Activated CD4-positive, alpha-beta T cell treated with anti-CD3 and anti-CD28 coated beads, Interleukin-2, amount 50 U/mL, for 48 hours (primary cell): Measurements from ENCODE around the gene C2orf80.
"Not testable (repeated sequence)": the region's sequence is repeated elsewhere in the genome, so short reads cannot be mapped to it uniquely, and the experiment has no call there.

Experiments
- DNase-seq, 2 experiments: peaks; one replicate each; pipeline ENCODE4 v3.0.0-alpha.2; 2020

Gene C2orf80

DNA sequence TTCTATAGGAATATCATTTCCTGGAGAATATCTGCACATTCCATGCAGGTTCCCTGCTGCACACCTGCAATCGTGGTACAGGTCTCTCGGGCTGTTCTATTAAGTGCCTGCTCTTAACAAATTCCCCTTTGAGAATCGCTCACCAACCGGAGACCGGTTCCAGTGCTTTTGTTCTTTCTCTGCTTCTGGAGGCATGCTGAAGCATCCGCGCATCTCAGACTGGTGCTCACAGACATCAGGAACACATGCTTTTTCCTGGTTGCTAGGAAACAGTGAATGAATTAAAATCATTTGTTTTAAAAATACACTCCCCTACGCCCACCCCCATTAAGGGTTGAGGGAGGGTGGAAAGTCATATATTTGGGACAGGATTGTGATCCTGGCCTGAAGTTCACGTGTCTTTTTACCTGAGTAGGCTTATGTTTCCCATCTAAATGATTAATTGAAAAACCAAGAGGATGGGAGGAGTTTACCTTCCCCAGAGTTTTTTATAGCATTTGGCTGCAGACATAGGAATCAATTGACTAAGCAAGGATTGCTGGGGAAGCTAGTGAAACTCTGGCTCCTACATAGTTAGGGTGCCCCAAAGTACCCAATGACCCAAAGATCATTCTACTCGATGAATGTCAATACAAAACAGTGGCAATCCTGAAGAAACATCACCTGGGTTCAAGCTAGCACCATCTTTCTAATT, at the start of gene C2orf80:
Gene C2orf80, minus strand, starts transcription at position 221 of the 694 bp plus-strand sequence. CDS start 3,044 bp downstream, outside the sequence.
- DNase-seq, result no peak

DNA sequence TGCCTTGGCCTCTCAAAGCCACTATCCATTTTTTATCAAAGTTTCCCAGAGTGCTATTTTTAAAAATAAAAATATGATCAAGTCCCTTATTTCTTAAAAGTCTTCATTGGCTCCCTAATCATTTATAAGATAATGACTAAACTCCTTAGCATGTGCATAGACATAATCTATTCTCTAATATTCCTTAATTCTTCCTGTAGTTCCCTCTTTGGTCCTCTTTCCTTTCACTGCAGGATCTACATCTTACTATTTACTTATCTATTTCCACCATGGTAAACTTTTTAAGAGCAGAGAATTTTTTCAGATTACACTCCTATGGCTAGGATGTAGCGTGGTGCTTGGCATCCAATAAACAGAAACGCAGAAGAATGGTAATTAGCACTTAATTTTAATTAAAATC, 46.0 kb upstream of the C2orf80 start:
- no peak for DNase-seq

DNA sequence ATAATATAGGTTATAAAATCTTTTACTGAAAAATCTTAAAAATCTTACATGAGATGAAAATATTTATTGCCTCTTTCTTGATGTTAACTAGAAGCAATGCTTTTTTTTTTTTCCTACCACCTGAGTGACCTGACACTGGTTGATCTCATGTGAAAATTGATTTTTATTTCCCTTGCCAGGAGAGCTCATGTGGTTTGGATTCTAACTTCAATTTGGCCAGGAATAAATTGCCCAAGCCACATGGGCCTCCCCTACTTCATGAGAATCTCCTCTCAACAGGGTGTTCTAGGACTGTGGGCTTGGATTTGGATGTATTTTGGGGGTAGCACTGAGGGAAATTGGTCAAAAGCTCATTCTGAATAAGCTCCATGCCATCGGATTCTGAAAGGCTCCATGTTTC, 45.0 kb upstream of the C2orf80 start:
- no peak for DNase-seq

GRCh38 chr2:208228476-208228875, 38.6 kb upstream of the C2orf80 start:
- no peak for DNase-seq

- no peak for DNase-seq
These were observed 37.9 kb upstream of the C2orf80 start for GRCh38 chr2:208227581-208228232.

DNA sequence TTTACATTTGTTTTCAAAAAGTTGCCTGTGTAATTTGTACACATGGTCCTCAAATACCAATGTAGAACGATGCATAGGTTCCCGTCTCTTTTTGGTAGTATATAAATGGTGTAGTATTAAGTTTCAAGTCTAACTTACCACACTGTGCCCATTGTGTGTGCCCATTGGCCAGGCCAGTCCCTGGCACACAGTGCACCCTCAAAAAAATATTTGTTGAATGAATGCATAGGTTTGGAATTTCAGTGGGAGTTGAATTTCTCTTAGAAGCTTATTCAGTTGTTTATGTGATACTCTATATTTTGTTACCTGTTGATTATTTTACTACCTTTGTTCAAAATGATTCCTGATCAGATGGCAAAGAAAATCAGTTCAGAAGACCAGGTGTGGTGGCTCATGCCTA, 35.0 kb upstream of the C2orf80 start:
- DNase-seq, result no peak

DNA sequence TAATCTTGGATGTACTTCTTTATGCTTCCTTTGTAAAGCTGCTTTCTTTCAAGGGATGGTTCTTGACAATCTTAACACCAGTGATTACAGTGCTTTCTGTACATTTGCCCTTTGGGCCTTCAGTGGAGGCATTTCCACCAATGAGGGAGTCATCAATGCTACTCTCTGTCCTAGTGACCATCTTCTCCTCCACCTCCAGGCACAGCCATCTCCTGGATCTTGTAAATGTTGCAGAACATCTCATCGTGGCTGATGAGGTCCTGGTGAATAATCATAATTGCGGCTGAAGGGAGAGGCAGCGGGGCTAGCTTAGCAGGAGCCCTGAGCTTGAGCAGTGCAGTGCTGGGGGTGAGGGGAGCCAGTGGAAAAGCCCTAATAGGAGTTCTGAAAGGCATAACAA, 32.5 kb upstream of the C2orf80 start:
- no peak for DNase-seq

GRCh38 chr2:208221873-208222272, 32.0 kb upstream of the C2orf80 start:
- DNase-seq, result not testable (repeated sequence)

- DNase-seq, result no peak
These were observed 21.0 kb upstream of the C2orf80 start for GRCh38 chr2:208210688-208211451.

- DNase-seq, result no peak
These were observed 18.7 kb upstream of the C2orf80 start for GRCh38 chr2:208208335-208209085.

GRCh38 chr2:208207769-208208168, 17.9 kb upstream of the C2orf80 start:
- DNase-seq, result no peak

DNA sequence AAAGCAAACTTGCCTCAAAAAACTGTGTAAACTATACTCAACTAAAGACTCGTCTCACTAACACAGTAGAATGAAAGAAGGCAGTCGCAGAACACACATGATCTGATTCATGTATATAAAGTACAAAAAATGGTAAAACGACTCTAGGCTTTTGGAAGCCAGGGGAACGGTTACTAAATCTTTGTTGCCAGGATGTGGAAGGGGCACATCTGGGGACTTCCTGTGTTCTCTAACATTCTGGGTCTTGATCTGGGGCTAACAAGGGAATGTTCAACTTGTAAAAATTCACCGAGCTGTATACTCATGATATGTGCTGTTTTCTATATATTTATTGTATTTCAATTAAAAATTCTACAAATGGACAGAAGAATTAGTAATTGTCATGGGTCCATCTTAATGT, 14.3 kb upstream of the C2orf80 start:
- DNase-seq, result no peak

GRCh38 chr2:208195531-208195930, 5.7 kb upstream of the C2orf80 start:
- DNase-seq, result no peak

GRCh38 chr2:208192611-208193236, 2.9 kb upstream of the C2orf80 start:
- no peak for DNase-seq

DNA sequence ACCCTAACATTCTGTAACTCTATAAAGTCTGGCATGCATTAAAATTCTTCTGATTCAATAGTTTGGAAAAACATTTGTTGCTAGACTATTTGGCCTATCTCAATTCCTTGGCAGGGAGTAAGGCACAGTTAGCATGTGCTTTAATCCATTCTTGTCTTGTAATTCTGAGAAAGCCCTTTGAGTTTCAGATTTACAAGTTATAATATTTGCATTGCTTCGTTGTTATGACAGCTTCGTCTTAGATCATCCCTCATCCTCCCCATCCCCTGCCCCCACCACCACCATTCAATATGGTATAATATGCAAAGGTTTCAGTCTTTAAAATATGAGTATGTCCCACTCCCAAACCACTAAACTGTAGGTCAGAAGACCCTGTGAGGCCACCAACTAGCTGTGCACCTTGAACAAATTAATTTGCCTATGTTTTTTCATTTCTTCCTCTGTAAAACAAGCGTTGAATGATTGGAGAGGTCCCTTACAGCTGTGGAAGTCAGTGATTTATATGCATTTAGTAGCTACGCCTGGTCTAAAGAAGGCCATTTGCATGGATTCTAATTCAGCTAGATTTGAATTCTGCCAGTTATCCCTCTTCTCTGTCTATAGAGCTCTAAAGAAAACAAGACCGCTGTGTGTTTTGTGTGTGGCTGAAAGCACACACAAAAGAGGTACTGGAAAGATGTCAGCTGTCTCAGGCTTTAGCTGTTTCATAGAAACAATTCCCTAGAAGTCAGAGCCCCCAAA, 591 bp downstream of the C2orf80 start:
- DNase-seq, result no peak

DNA sequence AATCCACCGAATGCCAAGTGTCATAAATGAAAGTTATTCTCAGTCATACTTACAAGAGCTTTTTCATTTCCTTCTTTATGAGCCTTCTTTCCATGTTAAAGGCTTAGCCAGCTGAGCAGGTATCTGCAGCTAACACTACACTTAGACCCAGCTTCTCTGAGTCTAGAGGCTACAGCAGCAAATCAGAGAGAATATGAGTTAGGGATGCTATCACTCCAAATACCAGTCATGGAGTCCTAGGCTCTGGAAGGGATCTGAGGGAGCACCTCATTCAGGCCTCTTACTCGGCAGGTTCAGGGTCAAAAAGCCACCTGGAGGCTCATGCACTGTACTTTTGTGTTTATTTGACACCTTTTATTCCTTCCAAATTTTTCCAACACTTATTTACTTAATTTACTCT, 2.9 kb downstream of the C2orf80 start:
- no peak for DNase-seq

DNA sequence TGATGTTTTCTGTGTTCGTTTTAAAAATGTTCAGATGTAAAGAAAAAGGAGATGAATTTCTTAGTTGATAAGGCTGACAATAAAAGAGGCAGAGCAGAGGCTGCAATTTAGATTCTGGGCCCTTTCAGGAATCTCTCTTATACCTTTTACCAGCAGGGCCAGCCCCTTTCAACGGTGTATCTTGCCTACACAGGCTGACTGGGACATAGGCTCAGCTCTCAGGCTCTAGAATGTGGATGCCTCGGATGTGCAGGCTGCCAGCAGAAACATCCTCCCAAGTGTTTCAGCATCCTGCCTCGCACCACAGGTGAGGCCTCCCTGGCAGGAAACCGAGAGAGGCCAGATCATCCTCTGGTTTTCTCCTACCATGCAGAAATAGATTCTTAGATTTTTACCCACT, 3.4 kb downstream of the C2orf80 start:
- no peak for DNase-seq

- no peak for DNase-seq
These were observed 5.7 kb downstream of the C2orf80 start for GRCh38 chr2:208183972-208184705.

GRCh38 chr2:208183526-208183925, 6.3 kb downstream of the C2orf80 start:
- no peak for DNase-seq

DNA sequence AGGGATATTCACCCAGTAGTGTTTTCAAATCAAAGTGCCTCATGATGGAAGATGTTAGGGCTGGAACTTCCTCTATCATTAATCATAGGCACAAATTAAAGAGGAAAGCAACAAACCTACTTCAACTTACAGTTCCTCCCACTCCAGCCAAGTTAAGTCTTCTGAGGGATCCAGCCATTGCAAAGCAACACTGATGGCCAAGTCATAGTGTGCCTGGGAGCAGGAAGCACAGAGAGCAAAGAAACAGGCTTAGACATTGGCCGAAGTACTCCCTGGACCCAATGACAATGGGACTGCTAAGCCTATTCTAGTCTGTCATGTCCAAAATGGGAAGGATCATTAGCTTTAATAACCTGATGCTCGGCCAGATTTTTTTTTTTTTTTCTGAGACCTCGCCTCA, 7.0 kb downstream of the C2orf80 start:
- DNase-seq, result no peak

DNA sequence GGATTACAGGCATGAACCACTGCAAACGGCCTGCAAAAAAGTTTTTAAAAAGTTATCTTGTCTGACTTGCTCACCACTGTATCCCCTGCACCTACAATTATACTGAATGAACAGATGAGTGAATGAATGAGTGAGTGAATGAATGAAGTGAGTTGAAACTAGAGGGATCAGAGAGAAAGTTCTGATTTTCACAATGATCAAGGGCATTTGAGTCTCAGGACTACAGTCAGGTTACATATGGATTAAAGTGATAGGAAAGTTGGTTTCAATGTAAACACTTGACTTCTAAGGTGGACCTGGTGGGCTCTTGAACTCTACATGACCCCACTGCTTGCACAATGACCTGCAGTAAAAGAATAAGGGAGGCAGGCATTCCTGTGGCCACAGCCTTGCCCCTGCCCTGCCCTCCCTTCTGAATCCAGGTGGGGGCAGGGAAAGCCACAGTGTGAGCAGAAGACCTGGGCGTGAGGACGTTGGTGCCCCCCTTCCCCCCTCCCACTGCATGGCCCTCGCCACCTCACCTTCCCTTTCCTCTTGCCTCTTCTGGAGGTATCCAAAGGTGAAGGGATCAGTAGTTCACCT, 10.7 kb downstream of the C2orf80 start:
- DNase-seq, result no peak
